CD4-positive, alpha-beta T cell treated with Interleukin-4 for 1 hour (primary cell): ENCODE results near the gene ANGPTL2.

Experiments
- DNase-seq, 2 donors: peaks; one replicate each; pipeline ENCODE4 v3.0.0-alpha.2; 2020 to 2022

The ANGPTL2 gene

GRCh38 chr9:127074561-127075548 lies 47.6 kb downstream of the ANGPTL2 start:
- no peak for DNase-seq

GRCh38 chr9:127067603-127068220 lies 54.7 kb downstream of the ANGPTL2 start:
- no peak for DNase-seq

GRCh38 chr9:127066851-127067136 lies 55.6 kb downstream of the ANGPTL2 start:
- DNase-seq = no peak

- DNase-seq = no peak
These were observed 56.2 kb downstream of the ANGPTL2 start for GRCh38 chr9:127066060-127066850.

GRCh38 chr9:127065592-127065991 lies 56.8 kb downstream of the ANGPTL2 start:
- DNase-seq = no peak

DNA sequence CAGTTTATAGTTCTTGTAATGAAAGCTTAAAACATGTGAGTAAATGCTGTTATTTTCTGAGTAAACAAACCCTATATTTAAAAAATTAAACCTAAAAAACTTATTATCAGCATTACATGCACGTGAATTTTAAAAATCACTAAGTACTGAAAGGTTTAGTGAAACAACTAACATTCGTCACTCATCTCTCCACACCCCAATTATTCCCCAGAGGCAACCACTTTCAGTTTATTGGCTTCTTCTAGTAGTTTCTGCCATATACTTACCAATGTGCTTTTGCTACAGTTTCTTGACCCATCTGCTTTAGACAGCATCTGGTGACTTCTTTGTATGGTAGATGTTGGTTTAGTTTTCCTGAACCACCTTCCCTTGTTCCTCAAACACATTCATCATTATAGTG lies 58.1 kb downstream of the ANGPTL2 start:
- no peak for DNase-seq

DNA sequence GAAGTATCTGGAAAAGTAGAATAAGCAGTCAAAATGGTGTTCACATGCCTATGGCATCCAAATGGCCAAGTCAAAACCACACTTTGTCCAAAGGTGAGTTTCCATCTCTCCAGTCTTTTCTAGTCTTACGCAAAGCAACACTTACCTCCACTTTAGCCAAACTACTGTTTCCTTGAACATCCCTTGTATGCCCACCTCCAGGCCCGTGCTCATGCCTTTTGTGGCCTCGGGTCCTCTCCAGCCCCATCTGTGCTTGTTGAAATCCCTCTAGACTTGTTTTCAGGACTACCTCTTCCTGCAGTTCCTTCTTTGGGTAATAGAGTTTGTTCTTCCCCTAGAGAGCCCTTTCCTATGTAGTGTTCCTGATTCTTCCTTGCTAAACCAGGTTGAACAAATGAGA lies 61.0 kb downstream of the ANGPTL2 start:
- no peak for DNase-seq

GRCh38 chr9:127059765-127060361 lies 62.6 kb downstream of the ANGPTL2 start:
- no peak for DNase-seq

GRCh38 chr9:127059030-127059429 lies 63.4 kb downstream of the ANGPTL2 start:
- no peak for DNase-seq

GRCh38 chr9:127058645-127059021 lies 63.8 kb downstream of the ANGPTL2 start:
- DNase-seq = no peak

DNA sequence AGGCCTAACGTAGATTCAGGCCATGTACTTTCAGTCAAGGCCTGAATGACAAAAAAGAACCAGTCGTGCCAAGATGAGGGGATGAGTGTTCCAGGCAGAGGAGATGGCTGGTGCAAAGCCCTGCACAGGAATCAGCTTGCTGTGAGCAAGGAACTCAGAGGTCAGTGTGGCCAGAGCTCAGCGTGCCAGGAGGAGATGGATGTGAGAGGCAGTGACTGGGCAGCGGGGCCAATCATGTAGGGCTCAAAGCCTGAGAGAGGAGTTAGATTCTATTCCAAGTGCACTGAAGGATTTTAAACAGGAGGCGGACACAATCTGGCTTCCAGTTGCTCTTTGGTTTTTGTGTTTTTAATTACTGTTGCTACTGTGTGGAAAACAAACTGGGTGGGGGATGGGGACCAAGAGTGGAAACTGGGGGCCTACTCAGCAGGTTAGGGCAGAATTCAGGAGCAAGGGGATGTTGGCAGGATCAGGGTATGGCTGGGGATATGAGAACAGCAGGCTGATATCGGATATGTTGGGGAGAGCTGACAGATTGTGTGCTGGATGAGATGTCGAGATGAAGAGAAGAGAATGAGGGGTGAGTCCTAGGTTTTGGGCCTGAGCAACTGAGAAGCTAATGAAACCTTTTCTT lies 64.3 kb downstream of the ANGPTL2 start:
- DNase-seq = no peak

GRCh38 chr9:127056446-127056845 lies 66.0 kb downstream of the ANGPTL2 start:
- DNase-seq = no peak

DNA sequence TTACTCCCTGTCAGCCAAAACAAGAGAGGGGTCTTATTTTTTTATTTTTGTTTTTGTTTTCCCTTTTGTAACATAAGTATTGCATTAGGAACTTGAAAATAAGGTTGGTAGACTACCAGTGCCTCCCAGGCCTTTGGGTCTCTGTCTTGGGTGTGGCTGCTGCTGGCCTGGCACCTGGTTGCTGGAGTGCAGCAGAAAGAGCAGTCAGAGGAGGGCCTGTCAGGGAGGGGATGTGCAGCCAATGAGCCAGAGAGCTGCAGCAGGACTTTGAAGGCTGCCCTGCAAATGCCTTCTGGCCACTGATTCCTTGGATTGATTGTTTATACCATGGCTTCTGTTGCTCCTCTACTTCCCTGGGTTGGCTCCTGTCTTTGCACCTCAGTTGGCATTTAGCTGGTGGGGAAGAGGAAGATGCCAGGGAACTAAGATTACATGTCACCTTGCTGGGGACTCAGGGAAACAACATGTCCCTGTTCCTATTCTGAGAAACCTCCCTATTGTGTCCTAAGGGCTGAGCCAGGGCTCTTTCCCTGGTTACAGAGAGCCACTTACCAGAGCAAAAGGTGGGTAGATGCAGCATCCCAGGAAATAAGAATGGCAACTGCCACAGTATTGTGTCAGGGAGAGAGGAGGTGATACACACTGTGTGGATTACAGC lies 66.6 kb downstream of the ANGPTL2 start:
- no peak for DNase-seq

- no peak for DNase-seq
These were observed 68.5 kb downstream of the ANGPTL2 start for GRCh38 chr9:127053960-127054359.

- DNase-seq = no peak
These were observed 69.2 kb downstream of the ANGPTL2 start for GRCh38 chr9:127053057-127053821.

DNA sequence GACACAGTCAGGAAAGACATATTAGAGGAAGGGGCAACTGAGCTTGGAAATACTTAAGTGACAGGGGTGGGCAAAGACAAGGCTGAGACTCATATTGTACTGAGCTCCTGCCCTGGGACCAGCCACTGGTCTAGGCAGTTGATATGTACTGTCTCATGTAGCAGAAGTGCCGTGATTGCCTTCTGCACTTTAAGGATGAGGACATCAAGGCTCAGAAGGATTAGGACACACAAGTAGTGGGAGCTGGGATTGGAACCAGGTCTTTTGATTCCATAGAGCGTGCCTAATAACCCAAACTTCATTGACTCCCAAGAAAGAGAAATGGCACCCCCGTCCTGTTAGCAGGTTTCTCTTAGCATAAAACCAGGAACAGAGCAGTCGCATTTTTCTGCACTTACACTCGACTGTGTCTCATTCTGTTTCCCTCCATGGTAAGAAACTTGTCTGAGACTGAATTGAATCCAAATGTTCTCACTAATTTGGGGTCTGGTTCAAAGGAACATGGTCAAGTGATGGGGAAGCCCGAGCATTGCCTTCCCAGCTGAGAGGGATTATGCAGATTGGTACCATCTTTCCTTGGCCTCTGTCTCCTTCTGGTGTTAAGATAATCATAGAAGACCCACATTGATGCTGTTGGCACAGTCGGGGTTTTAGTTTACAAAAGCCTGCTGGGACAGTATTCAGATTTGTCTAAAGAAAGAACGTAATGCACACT lies 70.4 kb downstream of the ANGPTL2 start:
- no peak for DNase-seq

DNA sequence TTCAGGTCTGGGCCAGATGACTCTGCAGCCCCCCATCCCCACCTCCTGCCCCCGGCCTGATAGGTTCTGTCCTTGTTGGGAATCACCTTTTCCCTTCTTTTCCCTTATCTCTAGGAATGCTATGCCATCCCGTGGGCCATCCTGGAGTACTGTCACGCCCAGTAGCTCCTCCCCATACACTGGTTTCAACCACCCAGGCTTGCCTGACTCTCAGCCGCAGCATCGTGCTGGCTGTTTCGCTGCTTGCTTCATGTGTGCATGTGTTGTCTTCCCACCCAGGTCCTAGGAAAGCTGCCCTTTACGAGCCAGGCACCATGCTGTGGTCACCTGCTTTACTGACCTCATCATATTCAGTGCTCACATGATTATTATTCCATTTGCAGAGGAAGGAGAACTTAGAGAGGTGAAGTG lies 71.8 kb downstream of the ANGPTL2 start:
- DNase-seq = no peak

DNA sequence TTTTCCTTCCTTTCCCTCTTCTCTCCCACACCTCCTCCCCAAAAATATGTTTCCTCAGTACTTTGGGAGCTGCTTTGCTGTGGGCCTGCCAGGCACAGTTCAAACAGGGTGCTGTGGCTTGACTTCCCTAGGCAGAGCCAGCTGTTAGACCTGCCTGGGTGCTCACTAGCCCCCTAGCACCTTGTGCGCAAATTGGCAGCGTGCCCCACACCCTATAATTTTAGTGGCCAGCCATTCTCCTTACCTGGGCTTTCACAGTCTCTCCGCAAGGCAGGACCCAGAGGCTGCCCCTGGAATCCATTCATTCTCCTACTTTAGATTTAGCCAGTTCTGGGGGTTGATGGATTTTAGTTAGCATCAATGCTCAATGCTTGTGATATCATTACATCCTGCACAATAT lies 72.3 kb downstream of the ANGPTL2 start:
- no peak for DNase-seq

DNA sequence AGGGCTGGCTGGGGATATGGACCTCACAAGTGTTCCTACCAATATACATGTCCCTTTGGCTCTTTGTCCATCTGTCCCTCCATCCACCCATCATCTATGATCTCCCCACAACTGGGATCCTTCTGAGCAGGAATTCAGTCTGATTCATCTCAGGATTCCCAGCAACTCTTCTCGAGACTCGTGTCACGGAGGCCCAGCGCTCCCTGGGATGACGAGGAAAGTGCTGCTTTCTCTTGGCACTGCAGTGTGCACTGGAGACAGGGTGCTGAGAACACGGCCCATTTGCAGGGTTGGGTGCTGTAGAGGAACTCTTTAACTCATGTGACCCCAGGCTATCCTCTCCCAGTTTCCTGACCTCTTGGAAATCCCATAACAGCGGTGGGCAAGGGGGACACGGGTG lies 72.9 kb downstream of the ANGPTL2 start:
- DNase-seq = no peak

GRCh38 chr9:127049044-127049443 lies 73.4 kb downstream of the ANGPTL2 start:
- DNase-seq = peak; percentile 30 to 39

DNA sequence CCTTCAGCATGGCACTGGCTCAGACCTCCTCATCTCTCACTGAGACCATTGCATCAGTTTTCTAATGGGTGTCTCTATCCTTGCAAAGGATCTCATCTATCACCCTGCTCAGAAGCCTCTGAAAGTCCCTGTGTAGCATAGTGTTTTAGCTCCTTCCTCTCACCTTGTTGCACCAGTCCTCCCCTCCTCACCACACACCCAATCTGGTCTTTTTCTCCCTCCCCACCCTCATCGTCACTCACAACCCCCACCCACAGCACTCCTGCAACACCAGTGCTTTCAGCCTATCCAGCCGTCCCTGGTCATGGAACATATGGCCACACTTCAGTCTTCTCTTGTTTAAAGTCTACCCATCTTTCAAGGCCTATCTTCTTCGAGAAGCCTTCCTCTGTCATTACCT lies 74.5 kb downstream of the ANGPTL2 start:
- no peak for DNase-seq
